OCI-LY7 (cell line): ENCODE results near the gene PHOX2B. TPM values are rescaled to one million over a fixed set of nuclear protein-coding genes. Genes with fewer than 3 reads are reported as not detected.

ENCODE experiments used
- BruUV-seq: library from RNA; stranded (reverse); fragments of 400-500 nt; replicated peaks from 2 replicates; lab custom pipeline; 2021; lab: Mats Ljungman, UMichigan
- CTCF ChIA-PET: fragments of 300-600 bp; sonication (Branson Sonifier 250); formaldehyde crosslinking; loops from one replicate; lab custom pipeline; 2022; ENCODE audit warnings: antibody characterized with exemption; ENCODE audit not compliant: unreplicated experiment; lab: Charles Lee
- POLR2A ChIA-PET: fragments of 300-600 bp; sonication (Branson Sonifier 250); formaldehyde crosslinking; loops from one replicate; lab custom pipeline; 2022; ENCODE audit warnings: antibody characterized with exemption; lab: Charles Lee
- DNase-seq: peaks from one replicate; pipeline ENCODE4 v3.0.0-alpha.2; 2015; ENCODE audit warnings: low spot score
- H2AFZ ChIP-seq: fragments of 200-600 bp; sonication (generic), shearing (Covaris generic); 2 replicates; pipeline ENCODE4 v1.6.1; 2014; ENCODE audit warnings: mild to moderate bottlenecking, antibody characterized with exemption, low read length, moderate library complexity
- H3K27ac ChIP-seq: fragments of 200-600 bp; sonication (generic); 2 replicates; pipeline ENCODE4 v1.5.1; 2014; ENCODE audit warnings: mixed run types, low read depth, mild to moderate bottlenecking, moderate library complexity, low read length, inconsistent platforms; ENCODE audit not compliant: poor library complexity, severe bottlenecking
- H3K36me3 ChIP-seq: fragments of 200-600 bp; sonication (generic); 2 replicates; pipeline ENCODE4 v1.6.1; 2014; ENCODE audit warnings: mild to moderate bottlenecking, antibody characterized with exemption, low read length, moderate library complexity, mixed read lengths; ENCODE audit not compliant: insufficient read depth
- H3K4me1 ChIP-seq: fragments of 200-600 bp; sonication (generic); 2 replicates; pipeline ENCODE4 v1.5.1; 2014; ENCODE audit warnings: mild to moderate bottlenecking, low read length; ENCODE audit not compliant: insufficient read depth, poor library complexity, severe bottlenecking
- H3K4me2 ChIP-seq: fragments of 200-600 bp; sonication (generic); 2 replicates; pipeline ENCODE4 v1.6.1; 2014; ENCODE audit warnings: mild to moderate bottlenecking, low read length
- H3K4me3 ChIP-seq: fragments of 200-600 bp; sonication (generic); 2 replicates; pipeline ENCODE4 v1.5.1; 2014; ENCODE audit warnings: mild to moderate bottlenecking, low read depth, low read length; ENCODE audit not compliant: poor library complexity, severe bottlenecking
- H3K79me2 ChIP-seq: fragments of 200-600 bp; sonication (generic); 2 replicates; pipeline ENCODE4 v1.6.1; 2016; ENCODE audit warnings: low read depth, mild to moderate bottlenecking, low read length, moderate library complexity, mixed read lengths; ENCODE audit not compliant: insufficient read depth
- H3K9me2 ChIP-seq: fragments of 200-600 bp; sonication (generic); 2 replicates; pipeline ENCODE4 v1.6.1; 2016; ENCODE audit warnings: mild to moderate bottlenecking, low read length, mixed read lengths; ENCODE audit not compliant: insufficient read depth
- H3K9me3 ChIP-seq: fragments of 200-600 bp; sonication (generic); 2 replicates; pipeline ENCODE4 v1.6.1; 2014; ENCODE audit warnings: mild to moderate bottlenecking, mixed run types, low read length, mixed read lengths
- H4K20me1 ChIP-seq: fragments of 200-600 bp; sonication (generic); 2 replicates; pipeline ENCODE4 v1.6.1; 2014; ENCODE audit warnings: mild to moderate bottlenecking, antibody characterized with exemption, low read length, moderate library complexity, mixed read lengths; ENCODE audit not compliant: insufficient read depth
- CTCF ChIP-seq: fragments of 200-600 bp; sonication (generic); conservative IDR thresholded peaks from 2 replicates; pipeline ENCODE4 v1.5.1; 2014; ENCODE audit warnings: mild to moderate bottlenecking, antibody characterized with exemption, low read length, moderate library complexity, mixed read lengths
- EZH2phosphoT487 ChIP-seq: fragments of 200-600 bp; sonication (generic); IDR thresholded peaks from 2 replicates; pipeline ENCODE4 v1.6.1; 2018; ENCODE audit warnings: low read depth, borderline replicate concordance, mild to moderate bottlenecking, mixed run types, antibody characterized with exemption, low read length, moderate library complexity, mixed read lengths
- intact Hi-C: fragments of 100-400 bp; cut with micrococcal nuclease; formaldehyde crosslinking; loops from one replicate; pipeline ENCODE4 v1.10.0; 2022; ENCODE audit not compliant: unreplicated experiment
- total RNA-seq, 2 experiments: library from RNA; depleted of rRNA in 1 of 2; stranded (reverse); fragments of >200 nt in 1 of 2; shearing (Covaris generic) in 1 of 2; gene quantifications; 2 replicates each; pipeline ENCODE4 v1.2.3, GENCODE V29; 2014 to 2022

Gene PHOX2B
- total RNA-seq, 2 experiments from 2014 or later, result not detected

- intact Hi-C loops, result no loop called here
- H3K4me3 ChIP-seq, result no peak overlapping the region
- no peak overlapping the region for H2AFZ ChIP-seq
- no peak overlapping the region for H3K4me2 ChIP-seq
- no peaks in the 10 kb centered on the region for H3K79me2 ChIP-seq
- H3K9me3 ChIP-seq, result no peaks in the 10 kb centered on the region
- ChIA-PET POLR2A (no interaction called here), CTCF (no interaction called here)
- no TSS peak for BruUV-seq
- no peak for TF ChIP-seq EZH2phosphoT487
- TF ChIP-seq CTCF, result no peak
- H3K27ac ChIP-seq, result no peak overlapping the region
- no peaks in the 10 kb centered on the region for H3K9me2 ChIP-seq
- no peaks in the 10 kb centered on the region for H4K20me1 ChIP-seq
- no peaks in the 10 kb centered on the region for H3K4me1 ChIP-seq
- DNase-seq, result no peak
- H3K36me3 ChIP-seq, result no peaks in the 10 kb centered on the region
Observed at GRCh38 chr4:41787931-41788330, 39.4 kb upstream of the PHOX2B start.

- ChIA-PET CTCF (no interaction called here), POLR2A (interaction anchor here (1.0 kb wide), 1 partner anchor 38 kb away, joined by 5 read pairs; no protein-coding TSS in a partner anchor)
- no peaks in the 10 kb centered on the region for H3K9me3 ChIP-seq
- no TSS peak for BruUV-seq
- DNase-seq, result no peak
- H3K36me3 ChIP-seq, result no peaks in the 10 kb centered on the region
- H3K79me2 ChIP-seq, result no peaks in the 10 kb centered on the region
- no peaks in the 10 kb centered on the region for H3K4me1 ChIP-seq
- H3K27ac ChIP-seq, result no peak overlapping the region
- H3K4me2 ChIP-seq, result no peak overlapping the region
- intact Hi-C loops, result no loop called here
- TF ChIP-seq EZH2phosphoT487 (no peak), CTCF (no peak)
- no peak overlapping the region for H3K4me3 ChIP-seq
- no peaks in the 10 kb centered on the region for H4K20me1 ChIP-seq
- no peak overlapping the region for H2AFZ ChIP-seq
- no peaks in the 10 kb centered on the region for H3K9me2 ChIP-seq
Observed at GRCh38 chr4:41785665-41786064, 37.1 kb upstream of the PHOX2B start.

- DNase-seq, result no peak
- POLR2A ChIA-PET, result no interaction called here
- Histone ChIP-seq H3K79me2 (no peaks in the 10 kb centered on the region), H3K4me3 (no peak overlapping the region), H3K36me3 (no peaks in the 10 kb centered on the region), H3K27ac (no peak overlapping the region), H4K20me1 (no peaks in the 10 kb centered on the region), H2AFZ (no peak overlapping the region), H3K9me2 (no peaks in the 10 kb centered on the region), H3K4me2 (no peak overlapping the region), H3K4me1 (no peaks in the 10 kb centered on the region), H3K9me3 (no peaks in the 10 kb centered on the region)
- no TSS peak for BruUV-seq
- CTCF ChIA-PET, result no interaction called here
- TF ChIP-seq EZH2phosphoT487, result no peak
- no peak for TF ChIP-seq CTCF
- intact Hi-C loops, result no loop called here
Observed at GRCh38 chr4:41784191-41784979, 35.9 kb upstream of the PHOX2B start.
